Endothelial cell of umbilical vein (primary cell): ENCODE data around the gene TIAM1. TPM values are rescaled to one million over a fixed set of nuclear protein-coding genes. Genes with fewer than 3 reads are reported as not detected.

Source experiments
- BruUV-seq: library from RNA; stranded (reverse); fragments of 400-500 nt; replicated peaks from 2 replicates; lab custom pipeline; 2021; lab: Mats Ljungman, UMichigan
- CTCF ChIA-PET: fragments of 300-600, 350-600 bp; sonication (Branson Sonifier 250); formaldehyde crosslinking; loops from one replicate; lab custom pipeline; 2021; ENCODE audit warnings: antibody characterized with exemption, inconsistent platforms; lab: Charles Lee
- POLR2A ChIA-PET: fragments of 300-600, 350-600 bp; sonication (Branson Sonifier 250); formaldehyde crosslinking; loops from one replicate; lab custom pipeline; 2021; ENCODE audit warnings: antibody characterized with exemption, inconsistent platforms; lab: Charles Lee
- DNase-seq: peaks from one replicate; pipeline ENCODE4 v3.0.0-alpha.2; 2011; ENCODE audit warnings: low read depth, low spot score
- FAIRE-seq: peaks from 2 replicates; lab custom pipeline; 2011; peaks lifted over from hg19 to GRCh38; lab: Jason Lieb, UNC
- H2AFZ ChIP-seq: 2 replicates; pipeline ENCODE4 v1.6.0; 2012; ENCODE audit warnings: low read depth, low read length, control low read depth, inconsistent platforms
- H3K27ac ChIP-seq: 2 replicates; pipeline ENCODE4 v1.5.1; 2011; ENCODE audit warnings: low read depth, mild to moderate bottlenecking, control low read depth, low read length, moderate library complexity; ENCODE audit not compliant: insufficient read depth
- H3K27me3 ChIP-seq, 2 experiments: 2 replicates each; pipeline versions ENCODE4 v1.6.0 to v1.6.1; 2011; ENCODE audit warnings: low read length in 2 of 2, mixed read lengths in 1 of 2; ENCODE audit not compliant: control insufficient read depth in 2 of 2, insufficient read depth in 2 of 2
- H3K36me3 ChIP-seq, 2 experiments: 2 replicates in 1 of 2; 3 replicates in 1 of 2; pipeline ENCODE4 v1.5.1; 2011; ENCODE audit warnings: low read length in 2 of 2, mild to moderate bottlenecking in 1 of 2, moderate library complexity in 1 of 2; ENCODE audit not compliant: control insufficient read depth in 2 of 2, insufficient read depth in 2 of 2; ENCODE audit errors: extremely low read depth in 1 of 2
- H3K4me1 ChIP-seq: 3 replicates; pipeline ENCODE4 v1.5.1; 2011; ENCODE audit warnings: mild to moderate bottlenecking, low read length; ENCODE audit not compliant: control insufficient read depth, insufficient read depth; ENCODE audit errors: extremely low read depth
- H3K4me2 ChIP-seq: 2 replicates; pipeline ENCODE4 v1.6.1; 2011; ENCODE audit warnings: low read length, control low read depth, mixed read lengths; ENCODE audit not compliant: insufficient read depth
- H3K4me3 ChIP-seq, 3 experiments: fragments of 200-600 bp in 1 of 3; sonication (generic), shearing (Covaris generic) in 1 of 3; replicated peaks in 1 of 3; 2 replicates each; pipeline ENCODE4 v1.5.1; 2011 to 2016; ENCODE audit warnings: control low read depth in 3 of 3, low read length in 3 of 3, mild to moderate bottlenecking in 2 of 3, inconsistent platforms in 1 of 3, low read depth in 1 of 3, moderate library complexity in 1 of 3; ENCODE audit not compliant: insufficient read depth in 1 of 3
- H3K79me2 ChIP-seq: 2 replicates; pipeline ENCODE4 v1.6.0; 2012; ENCODE audit warnings: low read length, inconsistent platforms; ENCODE audit not compliant: control insufficient read depth, insufficient read depth
- H3K9ac ChIP-seq: replicated peaks from 2 replicates; pipeline ENCODE3; 2011; ENCODE audit warnings: low read length, control low read depth; ENCODE audit not compliant: insufficient read depth; ENCODE audit errors: extremely low read depth
- H3K9me1 ChIP-seq: replicated peaks from 3 replicates; pipeline ENCODE4 v1.6.0; 2011; ENCODE audit warnings: mild to moderate bottlenecking, low read length; ENCODE audit not compliant: control insufficient read depth, insufficient read depth; ENCODE audit errors: extremely low read depth
- H3K9me3 ChIP-seq: replicated peaks from 2 replicates; pipeline ENCODE4 v1.5.1; 2012; ENCODE audit warnings: low read length, inconsistent platforms; ENCODE audit not compliant: control insufficient read depth, insufficient read depth
- H4K20me1 ChIP-seq: replicated peaks from 2 replicates; pipeline ENCODE3; 2011; ENCODE audit warnings: mild to moderate bottlenecking, low read length; ENCODE audit not compliant: control insufficient read depth, insufficient read depth; ENCODE audit errors: extremely low read depth
- CTCF ChIP-seq, 2 donors: IDR thresholded peaks; 1 replicate in 1 of 2; 2 replicates in 1 of 2; pipeline ENCODE4 v1.5.1; 2011; ENCODE audit warnings: low read length in 2 of 2, mild to moderate bottlenecking in 2 of 2, moderate library complexity in 2 of 2, control low read depth in 1 of 2, inconsistent platforms in 1 of 2, low read depth in 1 of 2; ENCODE audit not compliant: insufficient read depth in 1 of 2; ENCODE audit errors: extremely low read depth in 1 of 2
- EZH2 ChIP-seq: IDR thresholded peaks from 2 replicates; pipeline ENCODE4 v1.6.1; 2012; ENCODE audit warnings: borderline replicate concordance, low read depth, mild to moderate bottlenecking, moderate library complexity, low read length, inconsistent platforms; ENCODE audit not compliant: severe bottlenecking
- FOS ChIP-seq: IDR thresholded peaks from 2 replicates; pipeline ENCODE4 v1.6.1; 2011; ENCODE audit warnings: mild to moderate bottlenecking, low read length, moderate library complexity, borderline replicate concordance; ENCODE audit not compliant: insufficient read depth
- GATA2 ChIP-seq: IDR thresholded peaks from 2 replicates; pipeline ENCODE4 v1.7.0; 2011; ENCODE audit warnings: low read depth, mild to moderate bottlenecking, moderate library complexity, mixed read lengths, low read length; ENCODE audit not compliant: insufficient read length, insufficient read depth
- JUN ChIP-seq: IDR thresholded peaks from 2 replicates; pipeline ENCODE4 v1.6.1; 2011; ENCODE audit warnings: borderline replicate concordance, low read depth; ENCODE audit not compliant: insufficient read length, insufficient read depth
- MAX ChIP-seq: IDR thresholded peaks from 2 replicates; pipeline ENCODE4 v1.6.1; 2011; ENCODE audit not compliant: insufficient read depth, insufficient read length
- MYC ChIP-seq: IDR thresholded peaks from one replicate; pipeline ENCODE4 v1.6.1; 2011; ENCODE audit warnings: mild to moderate bottlenecking, low read depth, low read length
- POLR2A ChIP-seq: IDR thresholded peaks from 2 replicates; pipeline ENCODE4 v1.6.1; 2012; ENCODE audit warnings: low read depth, mild to moderate bottlenecking, control low read depth, low read length
- POLR2AphosphoS5 ChIP-seq: IDR thresholded peaks from 2 replicates; pipeline ENCODE4 v1.6.1; 2012; ENCODE audit warnings: low read depth, mild to moderate bottlenecking, control low read depth, low read length, moderate library complexity; ENCODE audit not compliant: insufficient read depth
- dilution Hi-C: fragments of 300-500 bp; cut with MboI; formaldehyde crosslinking; loops from one replicate; pipeline ENCODE4 v1.15.0; 2019; ENCODE audit warnings: low sequenced_read_pairs; ENCODE audit not compliant: extremely low pct_ligation_motif_present
- intact Hi-C: fragments of 100-400 bp; cut with micrococcal nuclease; formaldehyde crosslinking; loops from one replicate; pipeline ENCODE4 v1.10.0; 2022
- polyA plus RNA-seq, 4 experiments: library from polyadenylated mRNA; depleted of rRNA in 3 of 4; stranded (reverse) in 3 of 4; unstranded in 1 of 4; fragments of >200 nt; gene quantifications; 2 replicates each; pipeline versions ENCODE4 v1.2.1 to v1.2.3, GENCODE V29; 2011 to 2012; ENCODE audit warnings: missing spikeins in 1 of 4
- total RNA-seq: library from RNA; stranded (reverse); gene quantifications from 2 replicates; pipeline ENCODE4 v1.2.3, GENCODE V29; 2021

TIAM1 gene
- total and polyA plus RNA-seq, 2 donors (not counting 3 experiments of a cell fraction or from before 2014, with no cell fraction given) = 0.21 to 0.86 TPM

- no peaks in the 10 kb centered on the region for H3K27me3 ChIP-seq
- BruUV-seq = no TSS peak
- no peak overlapping the region for H3K4me3 ChIP-seq
- POLR2A ChIA-PET = no interaction called here
- no peaks in the 10 kb centered on the region for H3K9me1 ChIP-seq
- dilution Hi-C loops = no loop called here
- no peaks in the 10 kb centered on the region for H3K36me3 ChIP-seq
- FAIRE-seq = no peak
- no peak overlapping the region for H3K27ac ChIP-seq
- H3K9me3 ChIP-seq = no peaks in the 10 kb centered on the region
- no peak overlapping the region for H3K4me2 ChIP-seq
- H4K20me1 ChIP-seq = no peaks in the 10 kb centered on the region
- intact Hi-C loops = no loop called here
- H3K4me1 ChIP-seq = no peaks in the 10 kb centered on the region
- no peak for TF ChIP-seq POLR2A
- DNase-seq = no peak
- no peak overlapping the region for H3K9ac ChIP-seq
- CTCF ChIA-PET = no interaction called here
- H3K79me2 ChIP-seq = no peaks in the 10 kb centered on the region
- no peak overlapping the region for H2AFZ ChIP-seq
These were observed 161.6 kb downstream of the TIAM1 start for GRCh38 chr21:31182231-31183140.

- Histone ChIP-seq H3K36me3 (no peaks in the 10 kb centered on the region), H3K4me2 (no peak overlapping the region), H3K9me1 (no peaks in the 10 kb centered on the region), H3K27ac (no peak overlapping the region), H3K4me1 (no peaks in the 10 kb centered on the region), H3K79me2 (no peaks in the 10 kb centered on the region), H2AFZ (no peak overlapping the region), H4K20me1 (no peaks in the 10 kb centered on the region), H3K27me3 (no peaks in the 10 kb centered on the region), H3K9me3 (no peaks in the 10 kb centered on the region), H3K9ac (no peak overlapping the region), H3K4me3 (no peak overlapping the region)
- CTCF ChIA-PET = interaction anchor here (1.1 to 3.1 kb wide), 3 partner anchors 9 to 82 kb away, joined by 3 to 31 read pairs (median 5); no protein-coding TSS in a partner anchor
- intact Hi-C loops = no loop called here
- no TSS peak for BruUV-seq
- no peak for DNase-seq
- TF ChIP-seq EZH2 (no peak), CTCF (IDR thresholded peaks at IDR 0.05; ENCODE audit: extremely low read depth in 1 of 2, insufficient read depth in 1 of 2, low read depth in 1 of 2, low read length in 2 of 2) (no peak), POLR2A (no peak), FOS (no peak), JUN (no peak), GATA2 (no peak), MAX (no peak), MYC (no peak), POLR2AphosphoS5 (no peak)
- dilution Hi-C loops = no loop called here
- POLR2A ChIA-PET = no interaction called here
- no peak for FAIRE-seq
These were observed 162.8 kb downstream of the TIAM1 start for GRCh38 chr21:31181082-31181750.
